ENCODE data around the gene SCARB2.

Gene SCARB2

GRCh38 chr4:76197031-76197743 is 16.4 kb downstream of the SCARB2 start:
- DNase-seq: no peak

DNA sequence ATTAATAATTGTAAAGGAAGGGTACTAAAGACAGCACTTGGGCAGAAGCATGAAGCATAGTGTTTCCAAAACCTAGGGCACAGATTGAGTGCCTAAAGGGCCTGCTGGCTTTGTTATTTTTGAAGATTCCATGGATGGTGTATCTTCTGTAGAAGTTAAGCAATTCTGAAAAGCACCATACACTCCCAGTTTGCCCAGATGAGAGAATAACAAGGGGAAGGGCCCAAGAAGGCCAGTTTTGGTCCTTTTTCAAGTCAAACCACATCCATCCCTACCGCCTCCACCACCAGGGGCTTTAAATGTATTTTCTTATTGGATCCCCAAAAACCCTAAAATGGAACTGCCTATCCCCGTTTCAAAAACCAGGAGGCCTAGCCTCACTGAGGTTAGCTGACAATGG is 17.2 kb downstream of the SCARB2 start:
- no peak for DNase-seq

GRCh38 chr4:76195326-76195725 is 18.3 kb downstream of the SCARB2 start:
- DNase-seq: no peak

GRCh38 chr4:76194325-76194724 is 19.3 kb downstream of the SCARB2 start:
- DNase-seq: no peak

DNA sequence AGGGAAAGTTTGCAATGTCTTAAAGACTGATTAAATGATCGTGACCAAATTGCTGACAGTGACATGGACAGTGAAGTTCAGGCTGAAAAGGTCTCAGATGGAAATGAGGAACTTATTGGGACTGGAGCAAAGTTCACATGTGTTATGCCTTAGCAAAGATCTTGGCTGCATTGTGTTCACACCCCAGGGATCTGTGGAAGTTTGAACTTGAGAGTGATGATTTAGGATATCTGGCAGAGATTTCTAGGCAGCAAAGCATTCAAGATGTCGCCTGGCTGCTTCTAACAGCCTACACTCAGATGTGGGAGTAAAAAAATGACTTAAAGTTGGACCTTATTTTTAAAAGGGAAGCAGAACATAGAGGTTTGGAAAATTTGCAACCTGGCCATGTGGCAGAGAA is 21.4 kb downstream of the SCARB2 start:
- no peak for DNase-seq

GRCh38 chr4:76188557-76188956 is 25.1 kb downstream of the SCARB2 start:
- no peak for DNase-seq

DNA sequence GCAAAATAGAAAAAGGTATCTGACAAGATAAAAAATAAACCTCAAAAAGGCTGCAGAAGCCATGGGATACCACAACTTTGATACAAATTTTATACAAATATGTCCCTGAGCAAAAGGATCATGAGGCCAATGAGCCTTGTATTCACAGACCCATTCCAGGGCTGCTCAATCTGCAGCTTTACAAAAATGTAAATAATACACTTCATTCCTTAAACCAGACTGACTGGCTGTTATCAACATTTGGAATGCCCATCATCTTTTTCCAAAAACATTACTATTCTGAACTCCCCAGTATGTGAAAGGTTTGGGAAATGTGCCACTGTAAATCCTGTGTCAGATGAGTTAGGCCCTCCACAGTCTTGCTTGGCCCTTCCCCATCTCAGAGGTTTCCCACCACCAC is 25.5 kb downstream of the SCARB2 start:
- DNase-seq: no peak

GRCh38 chr4:76187152-76187551 is 26.5 kb downstream of the SCARB2 start:
- DNase-seq: no peak

- DNase-seq: no peak
Measured at GRCh38 chr4:76182463-76182862, 31.2 kb downstream of the SCARB2 start.

DNA sequence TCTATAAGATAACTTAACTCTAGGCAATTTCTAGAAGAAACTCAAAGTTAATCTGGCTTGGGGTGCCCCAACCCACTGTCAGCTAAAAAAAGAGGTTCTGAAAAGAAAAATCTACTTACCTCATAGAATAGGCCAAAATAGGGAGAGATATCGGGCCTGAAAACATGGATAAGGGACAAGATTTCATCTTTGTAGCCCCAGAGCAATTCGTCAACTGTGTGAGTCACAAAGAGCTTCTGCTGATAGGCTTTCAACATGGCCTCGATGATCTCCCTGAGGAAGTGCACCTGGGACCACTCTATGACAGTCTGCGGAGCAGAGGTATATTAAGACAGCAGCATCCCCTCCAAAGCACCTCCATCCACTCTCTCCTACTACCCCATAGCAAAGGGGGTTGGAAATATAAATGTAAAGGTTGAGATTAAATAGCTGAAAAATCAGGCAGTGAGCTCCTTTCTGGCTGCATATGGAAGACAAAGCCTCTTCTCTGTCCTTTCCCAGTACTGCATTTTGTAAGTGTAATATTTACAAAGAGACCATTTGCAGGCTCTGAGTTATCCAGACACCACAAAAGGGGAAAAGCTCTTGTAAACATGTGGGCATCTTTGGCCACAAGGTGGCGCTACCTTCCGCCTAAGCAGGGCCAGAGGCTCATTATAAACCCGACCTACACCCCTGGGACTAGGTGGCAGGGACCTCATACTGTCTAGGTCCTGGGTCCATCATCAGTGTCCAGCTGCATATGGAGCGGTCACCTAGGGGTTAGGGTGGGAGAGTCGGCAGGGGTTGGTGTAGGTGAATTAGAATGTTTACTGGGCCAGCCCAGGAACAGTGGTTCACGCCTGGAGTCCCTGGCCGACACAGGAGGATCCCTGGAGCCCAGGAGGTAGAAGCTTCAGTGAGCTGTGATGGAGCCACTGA is 34.0 kb downstream of the SCARB2 start:
- peak; percentile 52 for DNase-seq

DNA sequence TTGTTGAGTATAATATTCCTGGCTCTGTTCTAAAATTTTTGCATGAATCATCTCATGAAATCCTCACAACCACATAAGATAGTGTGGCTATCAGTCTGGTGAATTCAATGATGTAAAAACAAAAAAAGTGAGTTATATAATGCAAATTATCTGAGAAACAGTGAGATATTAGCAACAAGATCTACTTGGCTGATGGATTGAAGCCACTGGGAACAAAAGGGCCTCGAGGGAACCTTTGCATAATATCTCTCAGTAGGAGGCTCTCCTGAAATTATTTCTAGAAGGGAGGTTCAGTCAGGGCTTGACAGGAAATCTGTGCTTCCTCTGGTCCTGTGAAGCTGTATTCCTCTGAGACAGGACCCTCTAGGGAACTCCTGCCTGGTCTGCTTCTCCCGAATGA is 35.3 kb downstream of the SCARB2 start:
- DNase-seq: no peak

DNA sequence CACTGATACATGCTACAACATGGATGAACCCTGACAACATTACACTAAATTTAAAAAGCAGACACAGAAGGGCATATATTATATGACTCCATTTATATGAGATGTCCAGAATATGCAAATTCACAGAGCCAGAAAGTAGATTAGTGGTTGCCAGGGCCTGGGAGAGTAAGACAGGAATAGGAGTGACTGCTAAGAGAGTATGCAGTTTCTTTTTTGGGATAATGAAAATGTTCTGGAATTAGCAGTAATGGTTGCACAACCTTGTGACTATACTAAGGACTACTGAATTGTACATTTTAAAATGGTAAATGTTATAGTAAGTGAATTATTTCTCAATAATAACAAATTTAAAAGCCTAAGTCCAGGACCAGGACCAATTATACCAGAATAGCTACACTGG is 35.9 kb downstream of the SCARB2 start:
- DNase-seq: no peak

GRCh38 chr4:76175336-76175735 is 38.3 kb downstream of the SCARB2 start:
- DNase-seq: no peak

DNA sequence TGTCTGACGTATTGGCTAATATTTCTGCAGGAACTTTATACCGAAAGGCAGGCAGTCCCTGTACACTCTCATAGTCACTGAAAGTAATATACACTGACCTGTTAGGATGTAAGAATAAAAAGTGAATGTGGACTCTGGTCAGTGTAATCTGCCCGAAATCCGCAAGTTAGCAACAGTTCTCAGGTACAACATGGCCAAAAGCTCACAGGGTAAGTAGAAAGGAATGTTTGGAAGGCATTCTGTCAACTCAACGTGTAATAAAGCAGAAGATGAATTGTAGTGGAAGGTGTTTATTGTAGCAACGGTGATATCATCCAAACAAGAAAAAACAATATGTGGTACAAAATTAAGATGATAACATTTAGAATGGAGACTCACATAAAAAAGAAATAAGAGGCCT is 39.4 kb downstream of the SCARB2 start:
- DNase-seq: no peak

DNA sequence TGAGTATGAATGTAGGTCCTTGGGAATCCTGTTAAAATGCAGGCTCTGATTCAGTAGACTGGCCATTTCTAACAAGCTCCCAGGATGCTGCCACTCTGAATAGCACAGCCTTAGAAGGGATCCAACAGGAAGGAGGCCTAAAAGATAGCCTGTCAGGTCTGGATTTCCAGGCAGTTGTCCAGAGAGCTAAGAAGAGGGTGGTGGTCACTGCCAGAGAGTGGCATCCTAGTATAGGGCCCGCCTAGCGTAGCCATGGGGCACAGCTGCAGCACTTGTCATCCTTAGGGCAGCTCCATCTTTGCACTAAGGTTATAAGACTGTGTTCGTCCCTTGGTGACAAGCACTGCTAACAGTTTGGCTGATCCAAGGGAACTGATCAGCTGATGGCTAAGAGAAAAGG is 44.9 kb downstream of the SCARB2 start:
- no peak for DNase-seq

- no peak for DNase-seq
Measured at GRCh38 chr4:76166480-76166879, 47.1 kb downstream of the SCARB2 start.

DNA sequence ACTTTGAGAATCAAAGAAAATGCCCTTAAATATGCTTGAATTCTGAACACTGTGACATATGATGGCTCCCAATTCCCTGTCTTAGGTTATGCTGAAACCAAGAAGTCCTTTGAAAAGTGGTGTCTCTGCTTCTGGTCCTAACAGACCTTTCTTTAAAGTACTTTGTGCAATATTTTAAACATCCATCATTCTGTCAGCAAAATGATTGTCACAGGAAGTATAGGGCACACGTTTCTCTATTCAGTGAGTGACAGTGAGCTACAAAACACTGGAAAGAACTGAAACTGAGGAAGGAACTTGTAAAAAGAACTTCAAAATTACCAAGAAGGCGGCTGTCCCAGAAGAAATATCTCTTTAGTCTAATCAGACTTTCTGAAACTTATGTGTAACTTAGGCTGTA is 53.3 kb downstream of the SCARB2 start:
- no peak for DNase-seq

DNA sequence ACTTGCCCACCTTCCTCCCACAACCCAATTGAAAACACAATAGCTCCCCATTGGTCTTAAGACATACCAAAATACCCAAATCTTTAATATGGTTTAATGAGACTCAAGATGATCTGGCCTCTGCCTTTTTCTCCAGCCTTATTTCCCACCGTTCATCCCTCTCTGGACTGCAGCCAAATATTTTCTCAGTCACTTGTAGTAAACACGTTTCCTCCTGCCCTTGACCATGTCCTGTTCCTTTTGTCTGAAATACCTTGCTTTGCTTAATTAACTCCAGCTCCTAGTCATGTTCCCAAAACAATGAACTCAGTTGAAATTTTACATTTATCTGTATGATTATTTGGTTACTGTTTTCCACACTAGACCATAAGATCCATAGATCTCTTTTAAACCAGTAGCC is 57.0 kb downstream of the SCARB2 start:
- no peak for DNase-seq

DNA sequence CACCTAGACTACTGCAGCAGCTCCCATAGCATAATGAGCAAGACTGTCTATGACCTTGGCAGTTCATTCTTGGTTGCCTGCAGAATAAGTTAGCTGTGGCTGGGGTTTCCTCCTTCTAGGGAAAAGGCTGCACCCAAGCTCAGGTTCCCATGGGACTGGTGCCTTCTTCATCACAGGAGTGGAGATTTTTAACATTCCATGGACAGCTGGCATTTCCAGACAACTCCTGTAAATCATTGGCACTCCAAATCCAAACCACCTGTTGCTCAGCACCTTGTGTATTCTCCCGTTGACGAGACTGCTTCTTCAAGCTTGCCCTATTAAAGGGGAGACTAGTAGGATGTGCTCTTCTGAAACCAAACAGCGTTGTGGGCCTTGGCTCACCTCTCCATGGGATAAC is 57.6 kb downstream of the SCARB2 start:
- DNase-seq: no peak

DNA sequence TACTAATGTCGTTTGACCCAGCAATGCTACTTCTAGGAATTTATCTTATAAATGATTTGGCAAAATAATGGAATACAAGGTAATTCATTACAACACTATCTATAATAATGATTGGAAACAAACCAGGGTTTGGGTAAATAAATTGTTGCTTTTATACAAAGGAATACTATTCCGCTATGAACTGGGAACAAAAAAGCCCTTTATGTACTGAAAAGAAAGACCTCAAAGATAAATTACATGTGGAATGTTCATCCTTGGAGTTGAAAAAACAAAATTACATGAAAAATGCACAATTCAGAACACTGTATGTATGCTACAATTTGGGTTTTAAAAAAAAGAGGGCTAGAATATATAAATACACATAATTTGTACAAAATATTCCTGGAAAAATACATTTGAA is 60.3 kb downstream of the SCARB2 start:
- no peak for DNase-seq

GRCh38 chr4:76148142-76148865 is 65.3 kb downstream of the SCARB2 start, which contains the start of gene NUP54:
NUP54 (minus strand) TSS chr4:76148397; CDS start chr4:76148374, 23 bp downstream.
- DNase-seq: peak; percentile 76

DNA sequence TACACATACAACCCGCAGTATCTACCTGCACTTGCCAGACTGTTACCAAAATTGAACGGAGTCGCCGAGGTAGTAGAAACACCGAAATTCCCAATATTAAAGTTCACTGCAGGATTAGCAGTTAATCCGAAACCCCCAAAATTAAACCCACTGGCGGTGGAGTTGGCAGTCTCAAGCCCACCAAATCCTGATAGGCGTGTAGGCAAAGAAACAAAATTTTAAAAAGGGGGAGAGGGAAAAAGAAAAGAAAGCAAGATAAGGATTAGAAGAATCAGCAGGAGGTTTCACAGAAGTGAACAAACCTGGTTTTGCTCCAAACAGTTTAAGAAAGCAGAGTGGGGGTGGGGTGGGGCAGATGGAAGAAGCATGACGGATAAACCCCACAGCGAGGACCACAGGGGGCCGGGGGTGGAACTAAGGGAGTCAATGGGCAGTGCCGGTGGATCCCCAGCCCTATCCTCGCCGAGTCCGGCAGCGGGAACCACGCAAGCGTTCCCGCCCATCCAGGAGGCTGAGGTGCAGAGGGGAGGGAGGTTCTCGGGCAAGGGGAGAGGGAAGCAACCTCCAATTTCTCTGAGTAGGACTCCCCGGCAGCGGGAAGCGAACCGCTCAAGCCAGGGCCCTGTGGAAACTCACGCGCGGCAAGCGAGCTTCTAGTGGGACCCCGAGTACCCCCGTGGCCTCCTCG is 66.0 kb downstream of the SCARB2 start:
- DNase-seq: peak; percentile 27

- no peak for DNase-seq
Measured at GRCh38 chr4:76144546-76144945, 69.1 kb downstream of the SCARB2 start.

Measured in NCI-H1105 (cell line).